ENCODE results near the gene FAH. TPM values are rescaled to one million over a fixed set of nuclear protein-coding genes. Genes with fewer than 3 reads are reported as not detected.

The FAH gene
- total RNA-seq: 14.9 and 22.6 TPM in 2 replicates

DNA sequence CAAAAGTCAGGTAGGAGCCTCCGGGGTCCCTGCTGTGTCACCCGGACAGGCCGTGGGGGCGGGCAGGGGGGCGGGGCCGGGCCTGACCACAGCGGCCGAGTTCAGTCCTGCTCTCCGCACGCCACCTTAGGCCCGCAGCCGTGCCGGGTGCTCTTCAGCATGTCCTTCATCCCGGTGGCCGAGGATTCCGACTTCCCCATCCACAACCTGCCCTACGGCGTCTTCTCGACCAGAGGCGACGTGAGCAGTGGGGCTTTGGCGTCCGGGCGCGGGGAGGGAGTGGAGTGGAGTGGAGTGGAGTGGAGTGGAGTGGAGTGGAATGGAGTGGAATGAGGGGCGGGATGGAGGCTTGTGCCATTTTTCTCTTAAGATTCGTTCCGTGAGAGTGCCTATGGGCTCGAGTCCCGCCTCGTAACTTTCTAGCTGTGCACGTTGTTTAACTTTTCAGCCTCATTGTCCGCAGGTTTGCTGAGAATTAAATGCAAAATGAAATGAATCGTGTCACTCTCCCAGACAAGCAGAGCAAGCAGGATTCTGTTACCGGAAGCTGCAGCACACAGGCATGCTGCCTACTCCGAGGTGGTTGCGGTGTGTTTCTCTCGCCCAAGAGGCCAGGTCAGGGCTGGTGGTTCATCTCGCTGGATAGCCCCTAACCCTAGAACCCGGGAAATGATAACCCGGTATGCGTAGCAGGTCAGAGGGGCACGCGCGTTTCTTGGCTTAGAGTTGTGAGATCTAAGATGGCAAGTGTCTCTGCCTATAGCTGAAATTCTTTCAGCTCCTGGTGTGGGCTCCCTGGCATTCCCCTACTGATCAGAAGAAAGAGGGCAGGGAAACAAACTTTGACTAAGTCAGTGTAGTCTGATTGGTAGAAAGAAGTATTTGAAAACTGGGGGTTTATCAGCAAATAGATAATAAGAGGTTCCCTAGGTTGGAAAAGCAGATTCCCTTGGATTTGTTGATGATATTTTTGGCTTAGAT lies at the start of gene FAH:
TSS of gene FAH (plus strand) at position 104 of the 981 bp plus-strand sequence. CDS start at position 160, 56 bp downstream.

Other genes with a start within 250 kb of the FAH start
- under 0.01 and 2.5 TPM in 2 replicates for gene BCL2A1, start 181.8 kb upstream of the FAH start, total RNA-seq
- 109 and 150 TPM in 2 replicates for gene ZFAND6, start 93.3 kb upstream of the FAH start, total RNA-seq
- not detected in 2 replicates for gene CTXND1, start 99.2 kb downstream of the FAH start, total RNA-seq